Stomach (tissue), 9 donors: ENCODE results near the gene IPPK. TPM values are rescaled to one million over a fixed set of nuclear protein-coding genes. Genes with fewer than 3 reads are reported as not detected.

ENCODE experiments used
- DNase-seq, 2 donors: peaks; one replicate each; pipeline versions ENCODE4 v3.0.0 to v3.0.0-alpha.2; 2013 to 2019
- H3K27ac ChIP-seq, 5 donors: fragments of 200-600 bp in 4 of 5; sonication (generic) in 4 of 5; one replicate each; pipeline ENCODE4 v1.5.1; 2013 to 2019; ENCODE audit warnings: mild to moderate bottlenecking in 1 of 5, moderate library complexity in 1 of 5
- H3K27me3 ChIP-seq, 3 donors: fragments of 200-600 bp; sonication (generic); one replicate each; pipeline ENCODE4 v1.5.1; 2017 to 2019; ENCODE audit warnings: mixed run types in 1 of 3
- H3K36me3 ChIP-seq, 4 donors: fragments of 200-600 bp; sonication (generic); 1 replicate in 3 of 4; 2 replicates in 1 of 4; pipeline ENCODE4 v1.5.1; 2016 to 2019
- H3K4me1 ChIP-seq, 4 donors: fragments of 200-600 bp; sonication (generic); one replicate each; pipeline ENCODE4 v1.5.1; 2016 to 2019
- H3K4me3 ChIP-seq, 4 donors: fragments of 200-600 bp; sonication (generic) in 3 of 4; one replicate each; pipeline ENCODE4 v1.5.1; 2016 to 2019; ENCODE audit warnings: mild to moderate bottlenecking in 1 of 4
- H3K9me3 ChIP-seq, 4 donors: fragments of 200-600 bp; sonication (generic); one replicate each; pipeline ENCODE4 v1.5.1; 2016 to 2019
- EP300 ChIP-seq: sonication (generic); formaldehyde crosslinking; IDR thresholded peaks from one replicate; pipeline ENCODE4 v1.6.1; 2017; ENCODE audit warnings: antibody characterized with exemption
- POLR2A ChIP-seq, 4 donors: fragments of 450-650 bp; IDR thresholded peaks; one replicate each; pipeline ENCODE4 v1.6.1; 2016; ENCODE audit warnings: antibody characterized with exemption in 4 of 4, control low read depth in 2 of 4, mild to moderate bottlenecking in 1 of 4, moderate library complexity in 1 of 4
- POLR2AphosphoS5 ChIP-seq, 3 donors: sonication (generic); formaldehyde crosslinking; IDR thresholded peaks; one replicate each; pipeline ENCODE4 v1.6.1; 2016; ENCODE audit warnings: antibody characterized with exemption in 3 of 3
- WGBS, 5 donors: extraction: QIAGEN DNeasy Blood & Tissue Kit in 3 of 5; methylation state at CpG; one replicate each; pipeline versions ENCODE4 v1.1.5 to v1.1.7; 2013 to 2018; 5-methylcytosine and 5-hydroxymethylcytosine counted together
- intact Hi-C: fragments of 100-400 bp; cut with DNase I; formaldehyde crosslinking; loops from one replicate; pipeline ENCODE4 v1.15.1; 2023; ENCODE audit warnings: low total_unique reads
- polyA plus RNA-seq, 3 donors: library from polyadenylated mRNA; stranded (reverse); fragments of 200-250 nt; gene quantifications; one replicate each; pipeline ENCODE4 v1.2.3, GENCODE V29; 2013
- total RNA-seq, 5 donors: library from RNA; depleted of rRNA; stranded (reverse); fragments of >200 nt; gene quantifications; one replicate each; pipeline versions ENCODE4 v1.1.0 to v1.2.3, GENCODE V29; 2014 to 2016
- TF ChIP-seq, protein P1 (sequence below), 7 experiments: fragments of 450-650 bp in 4 of 7; fragments of 200-600 bp in 3 of 7; sonication (generic) in 3 of 7; IDR thresholded peaks; one replicate each; pipeline ENCODE4 v1.5.1; 2016 to 2019; ENCODE audit warnings: antibody characterized with exemption in 7 of 7, control low read depth in 2 of 7, mild to moderate bottlenecking in 1 of 7
- donor health status: healthy with polysubstance abuse.
- donor health status: Bipolar disorder and iron deficiency.
- donor health status: healthy.

The IPPK gene
- total and polyA plus RNA-seq, 8 donors, result 1.4 to 17.1 (median 10.9) TPM

DNA sequence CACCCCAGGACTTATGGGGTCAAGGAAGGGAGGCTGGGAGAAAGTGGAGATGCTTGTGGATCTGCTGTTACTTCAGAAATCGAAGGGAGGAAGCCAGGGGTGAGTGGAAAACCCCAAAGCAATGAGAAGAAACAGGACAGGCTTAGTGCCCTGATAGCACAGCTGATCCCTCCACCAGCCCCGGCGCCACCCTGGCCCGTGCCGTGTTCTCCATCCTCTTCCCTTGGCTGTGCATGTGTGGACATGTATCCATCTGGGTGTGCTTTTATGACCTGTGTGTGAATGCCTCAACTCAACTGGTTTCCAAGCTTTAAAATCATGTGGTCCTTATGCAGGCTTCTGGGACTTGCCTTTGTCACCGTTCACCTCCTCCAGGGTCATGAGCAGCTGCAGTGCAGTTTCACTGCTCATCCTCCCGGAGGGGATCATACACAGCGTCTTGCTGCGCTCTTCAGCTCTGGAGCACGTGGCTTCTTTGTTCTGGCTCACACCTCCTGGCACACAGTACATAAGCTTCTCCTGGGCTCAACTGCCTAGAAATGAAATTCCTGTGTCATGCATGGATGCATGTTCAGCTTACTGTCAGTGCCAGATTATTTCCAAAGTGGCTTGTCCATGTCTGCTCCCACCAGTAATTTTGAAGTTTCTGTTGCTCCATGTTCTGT lies 58.2 kb downstream of the IPPK start:
- Histone ChIP-seq H3K36me3 (peaks cover 4 to 59% (median 54%) of the 10 kb centered on the region in 4 donors), H3K27me3 (no peaks in the 10 kb centered on the region), H3K9me3 (no peaks in the 10 kb centered on the region), H3K27ac (peak overlapping the region in 3 of 5 donors; percentile 8 to 71 (median 21)), H3K4me3 (no peak overlapping the region), H3K4me1 (peaks cover 0 to 56% (median 31%) of the 10 kb centered on the region in 4 donors)
- intact Hi-C loops, result no loop called here
- TF ChIP-seq, protein P1, sequence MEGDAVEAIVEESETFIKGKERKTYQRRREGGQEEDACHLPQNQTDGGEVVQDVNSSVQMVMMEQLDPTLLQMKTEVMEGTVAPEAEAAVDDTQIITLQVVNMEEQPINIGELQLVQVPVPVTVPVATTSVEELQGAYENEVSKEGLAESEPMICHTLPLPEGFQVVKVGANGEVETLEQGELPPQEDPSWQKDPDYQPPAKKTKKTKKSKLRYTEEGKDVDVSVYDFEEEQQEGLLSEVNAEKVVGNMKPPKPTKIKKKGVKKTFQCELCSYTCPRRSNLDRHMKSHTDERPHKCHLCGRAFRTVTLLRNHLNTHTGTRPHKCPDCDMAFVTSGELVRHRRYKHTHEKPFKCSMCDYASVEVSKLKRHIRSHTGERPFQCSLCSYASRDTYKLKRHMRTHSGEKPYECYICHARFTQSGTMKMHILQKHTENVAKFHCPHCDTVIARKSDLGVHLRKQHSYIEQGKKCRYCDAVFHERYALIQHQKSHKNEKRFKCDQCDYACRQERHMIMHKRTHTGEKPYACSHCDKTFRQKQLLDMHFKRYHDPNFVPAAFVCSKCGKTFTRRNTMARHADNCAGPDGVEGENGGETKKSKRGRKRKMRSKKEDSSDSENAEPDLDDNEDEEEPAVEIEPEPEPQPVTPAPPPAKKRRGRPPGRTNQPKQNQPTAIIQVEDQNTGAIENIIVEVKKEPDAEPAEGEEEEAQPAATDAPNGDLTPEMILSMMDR (IDR thresholded peaks at IDR 0.05), result no peak
- TF ChIP-seq EP300, result no peak
- TF ChIP-seq POLR2A (IDR thresholded peaks at IDR 0.05), result no peak
- TF ChIP-seq POLR2AphosphoS5 (IDR thresholded peaks at IDR 0.05), result no peak
- 82 to 93% (median 87%) methylated on average over 10 of the region's 10 CpGs for WGBS, 5 donors
- DNase-seq, result no peak

GRCh38 chr9:92610470-92611420 lies 59.2 kb downstream of the IPPK start:
- Histone ChIP-seq H3K36me3 (peaks cover 4 to 50% (median 49%) of the 10 kb centered on the region in 4 donors), H3K4me1 (peaks cover 0 to 49% (median 28%) of the 10 kb centered on the region in 4 donors), H3K27me3 (no peaks in the 10 kb centered on the region), H3K9me3 (no peaks in the 10 kb centered on the region), H3K4me3 (no peak overlapping the region), H3K27ac (peak overlapping the region; percentile 16 to 71 (median 55))
- intact Hi-C loops, result no loop called here
- TF ChIP-seq, protein P1 (IDR thresholded peaks at IDR 0.05), result no peak
- TF ChIP-seq POLR2A (IDR thresholded peaks at IDR 0.05) (no peak), POLR2AphosphoS5 (IDR thresholded peaks at IDR 0.05) (peak in 2 of 3 donors; percentile 36 to 71)
- DNase-seq, result peak in 1 of 2 donors; percentile 63
- 85 to 94% (median 89%) methylated on average over 30 to 32 of the region's 32 CpGs for WGBS, 5 donors

DNA sequence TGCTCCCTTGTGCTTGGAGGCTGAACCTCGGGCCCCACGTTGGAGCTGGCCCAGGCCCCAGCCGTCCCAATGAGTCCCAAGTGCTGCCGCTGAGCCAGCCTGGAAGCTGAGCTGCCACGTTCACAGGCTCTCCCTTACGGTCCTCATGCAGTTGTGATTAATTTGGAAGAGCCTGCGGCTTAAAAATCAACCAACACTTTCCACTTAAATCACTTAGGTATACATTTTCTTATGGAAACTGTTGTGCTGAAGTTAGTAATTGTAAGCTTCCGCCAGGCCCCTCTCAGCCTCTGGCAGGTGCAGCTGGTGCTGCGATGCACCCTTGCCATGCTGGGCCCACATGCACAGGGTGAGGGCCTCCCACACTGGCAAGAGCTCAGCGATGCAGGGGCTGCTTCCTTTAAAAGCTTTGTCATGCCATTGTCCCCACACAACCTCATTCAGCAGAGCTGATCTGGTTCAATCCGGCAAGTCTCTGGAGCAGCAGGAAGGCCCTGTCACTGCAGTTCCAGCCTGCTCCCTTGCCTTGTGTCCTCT lies 61.0 kb downstream of the IPPK start:
- DNase-seq, result peak in 1 of 2 donors; percentile 72
- Histone ChIP-seq H3K27me3 (no peaks in the 10 kb centered on the region), H3K4me3 (no peak overlapping the region), H3K27ac (peak overlapping the region in 3 of 5 donors; percentile 41 to 71 (median 69)), H3K9me3 (peaks cover 0 to 4% (median 0%) of the 10 kb centered on the region in 4 donors), H3K4me1 (peaks cover 0 to 39% (median 21%) of the 10 kb centered on the region in 4 donors), H3K36me3 (peaks cover 4 to 36% (median 32%) of the 10 kb centered on the region in 4 donors)
- WGBS, 5 donors, result 53 to 69% (median 67%) methylated on average over 10 to 11 of the region's 11 CpGs
- intact Hi-C loops, result no loop called here
- TF ChIP-seq POLR2A (IDR thresholded peaks at IDR 0.05) (no peak), POLR2AphosphoS5 (IDR thresholded peaks at IDR 0.05) (no peak)

GRCh38 chr9:92608241-92608908 lies 61.6 kb downstream of the IPPK start:
- H3K4me1 ChIP-seq, result peaks cover 0 to 39% (median 21%) of the 10 kb centered on the region in 4 donors
- no peak for TF ChIP-seq EP300
- no peak for TF ChIP-seq POLR2AphosphoS5 (IDR thresholded peaks at IDR 0.05)
- no peak for TF ChIP-seq POLR2A (IDR thresholded peaks at IDR 0.05)
- TF ChIP-seq, protein P1 (IDR thresholded peaks at IDR 0.05), result no peak
- intact Hi-C loops, result no loop called here
- DNase-seq, result no peak
- no peaks in the 10 kb centered on the region for H3K27me3 ChIP-seq
- peak overlapping the region in 3 of 5 donors; percentile 41 to 71 (median 69) for H3K27ac ChIP-seq
- H3K9me3 ChIP-seq, result peaks cover 0 to 4% (median 0%) of the 10 kb centered on the region in 4 donors
- H3K4me3 ChIP-seq, result no peak overlapping the region
- H3K36me3 ChIP-seq, result peaks cover 4 to 30% (median 26%) of the 10 kb centered on the region in 4 donors
- 54 to 73% (median 67%) methylated on average over 10 of the region's 10 CpGs for WGBS, 5 donors
